ENCODE data around the gene NUMA1.

Gene NUMA1

DNA sequence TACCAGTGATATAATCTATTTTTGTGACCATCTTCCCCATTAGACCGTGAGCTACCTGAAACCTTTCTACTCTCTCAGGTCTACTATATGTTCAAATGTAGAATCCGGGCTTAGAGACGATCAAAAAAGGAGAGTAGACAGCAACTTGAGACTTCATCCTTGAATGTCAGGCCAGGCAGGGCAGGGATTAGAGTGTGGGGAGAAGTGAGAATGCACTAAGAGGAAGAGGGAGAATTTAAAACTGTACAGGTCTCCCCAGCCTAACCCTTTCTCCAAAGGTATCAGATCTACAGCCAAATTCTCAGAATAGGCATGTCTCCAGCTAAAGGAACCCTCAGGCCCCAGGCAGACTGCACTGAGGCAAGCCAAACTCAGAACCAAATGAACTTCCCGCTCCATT, 21.8 kb upstream of the NUMA1 start:
- TF ChIP-seq FOXP2 (optimal IDR thresholded peaks at IDR 0.05; ENCODE audit: borderline replicate concordance, extremely low read depth, extremely low read length, insufficient read depth) (no peak), SIN3A (IDR thresholded peaks at IDR 0.05; ENCODE audit: borderline replicate concordance, insufficient read depth, low read length) (no peak), TAF1 (IDR thresholded peaks at IDR 0.05; ENCODE audit: borderline replicate concordance, insufficient read depth, low read length) (no peak), POLR2AphosphoS5 (IDR thresholded peaks at IDR 0.05; ENCODE audit: low read depth, low read length) (peak; percentile 20)
- TF ChIP-seq, protein P1, sequence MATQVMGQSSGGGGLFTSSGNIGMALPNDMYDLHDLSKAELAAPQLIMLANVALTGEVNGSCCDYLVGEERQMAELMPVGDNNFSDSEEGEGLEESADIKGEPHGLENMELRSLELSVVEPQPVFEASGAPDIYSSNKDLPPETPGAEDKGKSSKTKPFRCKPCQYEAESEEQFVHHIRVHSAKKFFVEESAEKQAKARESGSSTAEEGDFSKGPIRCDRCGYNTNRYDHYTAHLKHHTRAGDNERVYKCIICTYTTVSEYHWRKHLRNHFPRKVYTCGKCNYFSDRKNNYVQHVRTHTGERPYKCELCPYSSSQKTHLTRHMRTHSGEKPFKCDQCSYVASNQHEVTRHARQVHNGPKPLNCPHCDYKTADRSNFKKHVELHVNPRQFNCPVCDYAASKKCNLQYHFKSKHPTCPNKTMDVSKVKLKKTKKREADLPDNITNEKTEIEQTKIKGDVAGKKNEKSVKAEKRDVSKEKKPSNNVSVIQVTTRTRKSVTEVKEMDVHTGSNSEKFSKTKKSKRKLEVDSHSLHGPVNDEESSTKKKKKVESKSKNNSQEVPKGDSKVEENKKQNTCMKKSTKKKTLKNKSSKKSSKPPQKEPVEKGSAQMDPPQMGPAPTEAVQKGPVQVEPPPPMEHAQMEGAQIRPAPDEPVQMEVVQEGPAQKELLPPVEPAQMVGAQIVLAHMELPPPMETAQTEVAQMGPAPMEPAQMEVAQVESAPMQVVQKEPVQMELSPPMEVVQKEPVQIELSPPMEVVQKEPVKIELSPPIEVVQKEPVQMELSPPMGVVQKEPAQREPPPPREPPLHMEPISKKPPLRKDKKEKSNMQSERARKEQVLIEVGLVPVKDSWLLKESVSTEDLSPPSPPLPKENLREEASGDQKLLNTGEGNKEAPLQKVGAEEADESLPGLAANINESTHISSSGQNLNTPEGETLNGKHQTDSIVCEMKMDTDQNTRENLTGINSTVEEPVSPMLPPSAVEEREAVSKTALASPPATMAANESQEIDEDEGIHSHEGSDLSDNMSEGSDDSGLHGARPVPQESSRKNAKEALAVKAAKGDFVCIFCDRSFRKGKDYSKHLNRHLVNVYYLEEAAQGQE (IDR thresholded peaks at IDR 0.05; ENCODE audit: insufficient read depth in 1 of 2, low read depth in 2 of 2, low read length in 2 of 2), result no peak

DNA sequence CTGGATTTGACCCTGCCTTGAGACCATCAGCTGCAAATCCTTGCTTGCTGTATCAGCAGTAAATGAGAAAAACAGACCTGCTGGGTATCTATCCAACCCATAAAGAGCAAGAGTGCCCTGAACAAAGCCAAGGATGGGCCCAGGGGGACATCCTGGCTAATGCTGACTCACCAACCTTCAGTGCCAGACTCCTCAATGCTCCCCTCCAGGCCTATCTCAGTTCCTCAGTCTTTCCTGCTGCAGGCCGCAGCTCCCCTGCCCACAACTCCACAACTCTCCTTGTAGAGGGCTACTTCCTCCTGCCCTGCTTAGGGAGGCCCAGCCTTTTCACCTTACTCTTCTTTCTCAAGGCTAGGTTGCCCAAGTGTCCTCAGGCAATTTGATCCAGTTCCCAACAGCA, 20.1 kb upstream of the NUMA1 start:
- TF ChIP-seq, protein P1 (IDR thresholded peaks at IDR 0.05; ENCODE audit: insufficient read depth in 1 of 2, low read depth in 2 of 2, low read length in 2 of 2), result no peak

DNA sequence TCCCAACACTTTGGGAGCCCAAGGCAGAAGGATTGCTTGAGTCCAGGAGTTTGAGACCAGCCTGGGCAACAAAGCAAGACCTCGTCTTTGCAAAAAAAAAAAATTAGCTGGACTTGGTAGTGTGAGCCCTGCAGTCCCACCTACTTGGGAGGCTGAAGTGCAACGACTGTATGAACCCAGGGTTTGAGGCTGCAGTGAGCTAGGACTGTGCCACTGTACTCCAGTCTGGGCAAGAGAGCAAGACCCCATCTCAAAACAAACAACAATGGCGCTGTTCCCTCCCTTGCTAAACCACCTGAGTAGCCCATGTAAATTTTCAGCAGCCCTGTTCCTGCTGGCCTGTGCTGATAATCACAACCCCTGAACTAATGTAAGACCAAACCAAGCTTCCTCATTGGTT, 19.7 kb upstream of the NUMA1 start:
- no peak for TF ChIP-seq POLR2AphosphoS5 (IDR thresholded peaks at IDR 0.05; ENCODE audit: low read depth, low read length)
- TF ChIP-seq TAF1 (IDR thresholded peaks at IDR 0.05; ENCODE audit: borderline replicate concordance, insufficient read depth, low read length), result no peak
- no peak for TF ChIP-seq SIN3A (IDR thresholded peaks at IDR 0.05; ENCODE audit: borderline replicate concordance, insufficient read depth, low read length)
- TF ChIP-seq FOXP2 (optimal IDR thresholded peaks at IDR 0.05; ENCODE audit: borderline replicate concordance, extremely low read depth, extremely low read length, insufficient read depth), result no peak

DNA sequence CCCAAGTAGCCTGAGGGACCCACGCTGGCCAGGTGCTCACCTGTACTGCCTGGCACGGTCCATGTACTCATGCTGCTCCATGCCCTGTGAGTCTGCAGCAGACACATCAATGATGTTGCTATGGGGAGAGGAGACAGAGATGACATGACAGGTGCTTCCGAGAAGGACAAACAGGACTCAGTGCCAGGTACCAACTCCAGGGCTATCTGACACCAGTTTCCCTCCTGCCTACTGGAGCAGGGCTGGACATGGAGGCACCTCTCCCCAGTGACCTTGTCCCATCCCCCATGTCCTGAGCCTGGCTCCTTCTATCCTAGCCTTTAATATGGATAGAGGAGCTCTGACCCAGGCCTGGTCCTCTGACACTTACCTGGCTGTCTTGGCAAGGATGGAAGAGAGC, 18.4 kb upstream of the NUMA1 start:
- TF ChIP-seq, protein P1 (IDR thresholded peaks at IDR 0.05; ENCODE audit: insufficient read depth in 1 of 2, low read depth in 2 of 2, low read length in 2 of 2), result no peak
- TF ChIP-seq POLR2AphosphoS5 (IDR thresholded peaks at IDR 0.05; ENCODE audit: low read depth, low read length), result no peak

DNA sequence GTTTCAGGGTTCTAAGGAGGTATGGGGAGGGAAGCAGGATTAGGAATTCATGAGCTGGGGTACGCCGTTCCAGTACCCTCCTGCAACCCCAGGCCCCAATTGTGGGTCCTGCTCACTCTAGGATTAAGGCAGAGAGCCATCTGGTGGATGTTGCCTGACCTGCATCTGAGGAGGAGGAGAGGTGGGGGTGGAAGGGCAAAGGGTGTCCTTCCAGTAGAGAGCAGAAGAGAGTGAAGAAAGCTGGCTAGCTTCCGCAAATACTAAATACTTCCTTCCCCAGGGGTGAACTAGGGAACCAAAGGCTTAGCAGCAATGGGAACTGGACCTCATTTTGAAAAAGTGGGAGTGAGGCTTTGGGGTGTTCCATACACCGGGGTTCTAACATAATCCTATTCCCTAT, 10.9 kb upstream of the NUMA1 start:
- TF ChIP-seq FOXP2 (optimal IDR thresholded peaks at IDR 0.05; ENCODE audit: borderline replicate concordance, extremely low read depth, extremely low read length, insufficient read depth), result no peak
- no peak; the same call in 1 of the 2 replicates for TF ChIP-seq TAF1 (IDR thresholded peaks at IDR 0.05; ENCODE audit: borderline replicate concordance, insufficient read depth, low read length)
- TF ChIP-seq POLR2AphosphoS5 (IDR thresholded peaks at IDR 0.05; ENCODE audit: low read depth, low read length), result no peak
- TF ChIP-seq, protein P1 (IDR thresholded peaks at IDR 0.05; ENCODE audit: insufficient read depth in 1 of 2, low read depth in 2 of 2, low read length in 2 of 2), result no peak
- no peak for TF ChIP-seq SIN3A (IDR thresholded peaks at IDR 0.05; ENCODE audit: borderline replicate concordance, insufficient read depth, low read length)
